Left ventricle myocardium inferior (tissue), 1 donor: Measurements from ENCODE around the gene TEX11. TPM values are rescaled to one million over a fixed set of nuclear protein-coding genes. Genes with fewer than 3 reads are reported as not detected.
A peak's percentile ranks its signal among the peaks of the same experiment; 100 is the strongest.

Experiments
- DNase-seq: peaks from one replicate; pipeline ENCODE4 v3.0.0-alpha.2; 2020
- H3K27ac ChIP-seq: fragments of 200-600 bp; replicated peaks from 2 replicates; pipeline ENCODE4 v1.8.0; 2021
- H3K27me3 ChIP-seq: fragments of 200-600 bp; 2 replicates; pipeline ENCODE4 v1.8.0; 2021; ENCODE audit warnings: low read depth
- H3K36me3 ChIP-seq: fragments of 200-600 bp; 2 replicates; pipeline ENCODE4 v1.8.0; 2021
- H3K4me1 ChIP-seq: fragments of 200-600 bp; 2 replicates; pipeline ENCODE4 v1.8.0; 2021
- H3K4me3 ChIP-seq: fragments of 200-600 bp; 2 replicates; pipeline ENCODE4 v1.8.0; 2021; ENCODE audit warnings: mild to moderate bottlenecking, moderate library complexity
- H3K9me3 ChIP-seq: fragments of 200-600 bp; replicated peaks from 2 replicates; pipeline ENCODE4 v1.8.0; 2021
- intact Hi-C: fragments of 100-400 bp; cut with micrococcal nuclease; formaldehyde crosslinking; loops from one replicate; pipeline ENCODE4 v1.11.0; 2022
- total RNA-seq: library from RNA; stranded (reverse); fragmentation: NEBNext Ultra II Directional; extraction: Animal tissue kit (Norgen Biotek cat#: 25700); gene quantifications from one replicate; pipeline ENCODE4 v1.2.1, GENCODE V29; 2021
- TF ChIP-seq, protein P1 (sequence below): fragments of 200-600 bp; IDR thresholded peaks from 2 replicates; pipeline ENCODE4 v1.8.0; 2021; ENCODE audit warnings: antibody characterized with exemption, mild to moderate bottlenecking, borderline replicate concordance
- donor health status: DM: no; HTN: yes; CAD: no; lungs with severe emphysema.

Gene TEX11
- total RNA-seq, 1 donor from 2014 or later, result not detected

DNA sequence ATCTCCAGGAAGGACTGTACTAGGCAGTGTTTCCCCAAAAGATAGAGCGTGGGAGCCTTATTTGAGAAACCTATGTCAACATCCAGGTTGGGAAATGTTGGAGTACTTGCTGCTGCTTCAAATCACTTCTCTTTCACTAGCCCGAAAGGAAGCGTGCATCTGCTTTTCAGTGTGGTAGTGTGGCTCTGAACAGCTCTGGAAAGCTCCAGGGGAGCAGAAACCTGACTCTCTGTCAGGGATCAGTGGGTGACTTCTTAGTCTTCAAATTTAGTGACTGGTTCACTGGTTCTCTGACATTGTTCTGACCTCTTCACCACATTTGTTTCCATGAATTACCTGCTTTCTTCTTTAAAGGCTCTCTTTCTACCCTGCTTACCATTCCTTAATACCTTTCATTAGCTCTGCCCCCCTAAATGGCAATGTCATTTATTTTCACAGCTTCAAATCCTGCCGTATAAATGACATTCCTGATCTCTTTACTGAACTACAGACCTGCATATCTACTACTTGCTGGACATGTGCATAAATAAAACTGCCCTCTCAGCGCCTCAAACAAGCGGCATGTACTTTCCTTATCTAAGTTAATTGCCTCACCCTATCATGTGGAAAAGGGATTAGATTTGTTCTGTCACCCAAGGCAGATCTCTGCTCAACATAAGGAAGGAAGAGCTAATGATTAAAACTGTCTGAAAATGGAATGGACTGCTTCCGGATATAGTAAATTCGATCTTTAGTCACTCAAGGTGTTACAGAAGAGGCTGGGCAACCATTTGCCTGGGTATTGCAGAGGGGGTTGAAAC lies 426.8 kb downstream of the TEX11 start:
- H3K4me1 ChIP-seq, result peaks cover 46% of the 10 kb centered on the region
- H3K9me3 ChIP-seq, result no peaks in the 10 kb centered on the region
- H3K27me3 ChIP-seq, result no peaks in the 10 kb centered on the region
- intact Hi-C loops, result no loop called here
- H3K36me3 ChIP-seq, result no peaks in the 10 kb centered on the region
- peak overlapping the region; percentile 87 for H3K27ac ChIP-seq
- no peak for DNase-seq
- no peak overlapping the region for H3K4me3 ChIP-seq
- TF ChIP-seq, protein P1, sequence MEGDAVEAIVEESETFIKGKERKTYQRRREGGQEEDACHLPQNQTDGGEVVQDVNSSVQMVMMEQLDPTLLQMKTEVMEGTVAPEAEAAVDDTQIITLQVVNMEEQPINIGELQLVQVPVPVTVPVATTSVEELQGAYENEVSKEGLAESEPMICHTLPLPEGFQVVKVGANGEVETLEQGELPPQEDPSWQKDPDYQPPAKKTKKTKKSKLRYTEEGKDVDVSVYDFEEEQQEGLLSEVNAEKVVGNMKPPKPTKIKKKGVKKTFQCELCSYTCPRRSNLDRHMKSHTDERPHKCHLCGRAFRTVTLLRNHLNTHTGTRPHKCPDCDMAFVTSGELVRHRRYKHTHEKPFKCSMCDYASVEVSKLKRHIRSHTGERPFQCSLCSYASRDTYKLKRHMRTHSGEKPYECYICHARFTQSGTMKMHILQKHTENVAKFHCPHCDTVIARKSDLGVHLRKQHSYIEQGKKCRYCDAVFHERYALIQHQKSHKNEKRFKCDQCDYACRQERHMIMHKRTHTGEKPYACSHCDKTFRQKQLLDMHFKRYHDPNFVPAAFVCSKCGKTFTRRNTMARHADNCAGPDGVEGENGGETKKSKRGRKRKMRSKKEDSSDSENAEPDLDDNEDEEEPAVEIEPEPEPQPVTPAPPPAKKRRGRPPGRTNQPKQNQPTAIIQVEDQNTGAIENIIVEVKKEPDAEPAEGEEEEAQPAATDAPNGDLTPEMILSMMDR, result no peak

DNA sequence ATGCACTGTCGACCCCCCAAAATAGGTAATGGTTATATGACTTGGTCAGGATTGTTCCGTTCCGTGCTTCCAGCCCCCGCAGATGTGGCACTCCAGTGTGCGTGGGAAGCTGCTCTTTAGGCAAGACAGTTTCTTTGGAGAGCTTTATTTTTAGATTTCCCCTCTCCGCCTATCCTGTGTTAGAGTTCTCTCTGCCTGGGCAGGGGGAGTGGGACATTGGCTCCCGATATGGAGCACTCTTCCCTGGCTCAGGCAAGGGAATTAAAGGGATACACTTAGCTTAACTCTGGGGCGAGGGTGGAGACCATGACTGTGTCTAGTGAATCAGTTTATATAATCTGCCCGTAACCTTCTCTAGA lies 427.9 kb downstream of the TEX11 start:
- peak; percentile 35 for DNase-seq
- Histone ChIP-seq H3K27me3 (no peaks in the 10 kb centered on the region), H3K27ac (peak overlapping the region; percentile 87), H3K4me1 (peaks cover 46% of the 10 kb centered on the region), H3K4me3 (peak overlapping the region; percentile 55), H3K36me3 (no peaks in the 10 kb centered on the region), H3K9me3 (no peaks in the 10 kb centered on the region)
- TF ChIP-seq, protein P1, result no peak
- intact Hi-C loops, result no loop called here

DNA sequence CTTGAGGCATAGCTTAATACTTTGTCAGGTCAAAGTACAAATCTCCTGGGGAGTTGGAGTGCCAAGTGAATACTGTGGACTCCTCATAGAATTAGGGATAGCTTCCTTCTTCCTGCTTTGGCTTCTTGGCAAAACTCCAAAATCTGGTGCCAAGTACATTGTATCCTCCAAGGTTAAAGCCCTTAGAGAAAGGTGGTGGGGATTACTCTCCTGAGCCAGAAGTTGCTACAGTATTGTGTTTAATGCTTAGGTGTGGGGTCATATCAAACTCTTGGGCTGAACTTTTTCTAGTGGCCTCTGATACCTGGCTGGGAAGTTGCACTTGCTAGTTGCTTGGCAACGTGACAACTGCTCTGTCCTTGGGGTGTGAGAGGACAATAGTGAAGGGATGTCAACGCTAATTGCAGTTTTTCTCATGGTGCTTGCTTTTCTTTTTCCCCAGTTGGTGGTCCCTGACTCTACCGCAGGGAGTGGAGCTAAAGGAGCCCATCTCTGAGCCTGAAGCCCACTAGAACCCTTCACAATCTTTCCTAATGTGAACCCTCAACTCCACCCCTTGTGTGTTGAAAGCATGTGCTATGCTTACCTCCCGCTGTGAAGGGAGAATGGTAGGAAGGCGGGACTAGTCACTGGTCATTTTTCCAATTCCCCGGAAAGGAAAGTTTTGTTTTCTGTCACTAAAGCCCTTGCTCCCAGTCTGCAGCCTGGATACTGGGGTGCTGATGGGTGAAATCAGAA lies 428.4 kb downstream of the TEX11 start:
- Histone ChIP-seq H3K4me3 (peak overlapping the region; percentile 55), H3K36me3 (no peaks in the 10 kb centered on the region), H3K4me1 (peaks cover 46% of the 10 kb centered on the region), H3K27me3 (no peaks in the 10 kb centered on the region), H3K9me3 (no peaks in the 10 kb centered on the region), H3K27ac (peak overlapping the region; percentile 87)
- TF ChIP-seq, protein P1, result no peak
- no peak for DNase-seq
- intact Hi-C loops, result no loop called here

DNA sequence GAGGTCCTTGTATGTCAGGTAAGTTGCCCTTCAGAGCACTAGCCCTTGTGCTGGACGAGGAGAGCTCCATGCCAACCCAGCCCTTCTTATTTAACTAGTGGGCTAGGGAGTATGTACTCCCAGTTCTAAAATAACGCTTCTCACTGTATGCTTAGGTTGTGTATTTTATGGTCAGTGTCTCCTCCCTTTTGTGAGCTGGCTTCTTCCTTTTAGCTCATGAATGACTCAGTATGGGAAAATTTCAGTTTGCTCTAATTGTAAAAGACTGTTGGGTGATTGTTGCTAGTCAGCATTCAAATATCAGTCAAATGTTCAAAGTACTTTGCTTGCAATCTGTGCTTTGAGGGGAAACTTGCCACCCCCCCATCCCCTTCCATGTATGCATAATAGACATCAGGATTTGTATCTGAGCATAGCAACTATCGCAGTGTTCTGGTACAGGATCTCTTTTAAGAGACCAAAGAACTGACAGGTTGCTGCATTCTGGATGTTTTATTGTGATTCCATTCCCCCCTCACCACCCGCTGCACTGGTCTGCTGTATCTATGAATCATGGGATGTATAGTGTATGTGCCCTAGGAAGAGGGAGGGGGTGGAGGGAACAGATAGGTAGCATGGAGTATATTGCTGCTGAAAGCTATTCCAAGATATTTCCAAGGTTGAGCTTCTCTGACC lies 429.1 kb downstream of the TEX11 start:
- Histone ChIP-seq H3K9me3 (no peaks in the 10 kb centered on the region), H3K4me3 (peak overlapping the region; percentile 55), H3K4me1 (peaks cover 46% of the 10 kb centered on the region), H3K27me3 (no peaks in the 10 kb centered on the region), H3K27ac (peak overlapping the region; percentile 87), H3K36me3 (no peaks in the 10 kb centered on the region)
- TF ChIP-seq, protein P1, result no peak
- DNase-seq, result no peak
- intact Hi-C loops, result no loop called here

Other genes with a start within 250 kb of the TEX11 start
- not detected for gene SLC7A3, start 22.4 kb upstream of the TEX11 start, total RNA-seq
- 42.7 TPM for gene SNX12, start 159.6 kb upstream of the TEX11 start, total RNA-seq
- gene FOXO4, start 187.1 kb upstream of the TEX11 start, total RNA-seq, result 39.5 TPM
- not detected for gene CXorf65, start 198.0 kb upstream of the TEX11 start, total RNA-seq
- 0.99 TPM for gene IL2RG, start 202.9 kb upstream of the TEX11 start, total RNA-seq
- 23.2 TPM for gene MED12, start 209.9 kb upstream of the TEX11 start, total RNA-seq
- gene NLGN3, start 236.1 kb upstream of the TEX11 start, total RNA-seq, result 0.41 TPM